Measurements from ENCODE around the gene FBXL22. TPM values are rescaled to one million over a fixed set of nuclear protein-coding genes. Genes with fewer than 3 reads are reported as not detected.

Gene FBXL22
- total RNA-seq, 1 donor = 0.54 TPM

GRCh38 chr15:63602595-63602994 is 5.4 kb downstream of the FBXL22 start:
- no peak for DNase-seq (ENCODE audit: low read depth)
- H3K4me3 ChIP-seq (ENCODE audit: low read depth, low read length) = no peak overlapping the region
- TF ChIP-seq, protein P1, sequence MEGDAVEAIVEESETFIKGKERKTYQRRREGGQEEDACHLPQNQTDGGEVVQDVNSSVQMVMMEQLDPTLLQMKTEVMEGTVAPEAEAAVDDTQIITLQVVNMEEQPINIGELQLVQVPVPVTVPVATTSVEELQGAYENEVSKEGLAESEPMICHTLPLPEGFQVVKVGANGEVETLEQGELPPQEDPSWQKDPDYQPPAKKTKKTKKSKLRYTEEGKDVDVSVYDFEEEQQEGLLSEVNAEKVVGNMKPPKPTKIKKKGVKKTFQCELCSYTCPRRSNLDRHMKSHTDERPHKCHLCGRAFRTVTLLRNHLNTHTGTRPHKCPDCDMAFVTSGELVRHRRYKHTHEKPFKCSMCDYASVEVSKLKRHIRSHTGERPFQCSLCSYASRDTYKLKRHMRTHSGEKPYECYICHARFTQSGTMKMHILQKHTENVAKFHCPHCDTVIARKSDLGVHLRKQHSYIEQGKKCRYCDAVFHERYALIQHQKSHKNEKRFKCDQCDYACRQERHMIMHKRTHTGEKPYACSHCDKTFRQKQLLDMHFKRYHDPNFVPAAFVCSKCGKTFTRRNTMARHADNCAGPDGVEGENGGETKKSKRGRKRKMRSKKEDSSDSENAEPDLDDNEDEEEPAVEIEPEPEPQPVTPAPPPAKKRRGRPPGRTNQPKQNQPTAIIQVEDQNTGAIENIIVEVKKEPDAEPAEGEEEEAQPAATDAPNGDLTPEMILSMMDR (IDR thresholded peaks at IDR 0.05; ENCODE audit: insufficient read depth, low read length) = no peak

- H3K4me3 ChIP-seq (ENCODE audit: low read depth, low read length) = no peak overlapping the region
- DNase-seq (ENCODE audit: low read depth) = no peak
- TF ChIP-seq, protein P1 (IDR thresholded peaks at IDR 0.05; ENCODE audit: insufficient read depth, low read length) = no peak
These were observed 6.3 kb downstream of the FBXL22 start for GRCh38 chr15:63603516-63603915.

DNA sequence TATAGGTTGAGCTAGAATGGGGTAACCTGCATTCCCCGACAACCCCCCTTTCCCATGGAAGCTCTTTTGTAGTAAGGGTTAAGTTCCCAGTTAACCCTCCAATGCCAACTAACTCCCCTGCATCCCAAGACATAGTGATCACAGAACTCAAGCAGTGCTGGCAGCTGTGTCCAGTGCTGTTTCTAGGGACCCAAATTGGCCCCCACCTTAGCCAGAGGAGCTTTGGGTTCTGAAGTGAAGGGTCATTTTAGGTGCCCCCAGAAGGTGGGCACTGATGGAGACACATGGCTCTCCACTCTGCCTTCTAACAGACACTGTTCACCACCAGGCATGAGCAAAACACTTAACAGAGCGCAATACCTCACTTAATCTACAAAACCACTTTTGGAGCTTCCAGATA is 7.1 kb downstream of the FBXL22 start:
- no peak overlapping the region for H3K4me3 ChIP-seq (ENCODE audit: low read depth, low read length)
- DNase-seq (ENCODE audit: low read depth) = no peak
- TF ChIP-seq, protein P1 (IDR thresholded peaks at IDR 0.05; ENCODE audit: insufficient read depth, low read length) = no peak

- H3K4me3 ChIP-seq (ENCODE audit: low read depth, low read length) = no peak overlapping the region
- TF ChIP-seq, protein P1 (IDR thresholded peaks at IDR 0.05; ENCODE audit: insufficient read depth, low read length) = no peak
- DNase-seq (ENCODE audit: low read depth) = no peak
These were observed 7.8 kb downstream of the FBXL22 start for GRCh38 chr15:63605036-63605435.

DNA sequence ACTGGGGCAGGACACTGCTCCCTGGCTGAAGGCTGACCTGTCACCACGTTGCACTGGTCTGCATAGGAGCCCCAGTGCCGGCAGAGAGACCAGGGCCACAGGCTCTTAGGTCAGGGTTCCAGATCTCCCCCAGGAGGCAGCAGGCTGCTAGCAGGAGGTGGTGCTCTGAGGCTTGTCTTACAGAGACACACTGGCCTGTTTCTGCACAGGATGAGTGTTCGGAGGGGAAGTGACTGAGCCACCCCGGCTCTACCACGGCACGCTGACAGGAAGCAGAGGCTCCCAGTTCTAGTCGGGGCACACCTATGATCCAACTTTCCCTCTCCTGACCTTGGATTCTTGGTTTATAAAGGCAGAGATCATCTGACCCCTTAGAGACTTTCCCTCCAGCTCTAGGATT is 8.6 kb downstream of the FBXL22 start:
- DNase-seq (ENCODE audit: low read depth) = no peak
- no peak overlapping the region for H3K4me3 ChIP-seq (ENCODE audit: low read depth, low read length)
- TF ChIP-seq, protein P1 (IDR thresholded peaks at IDR 0.05; ENCODE audit: insufficient read depth, low read length) = no peak

GRCh38 chr15:63606308-63606707 is 9.1 kb downstream of the FBXL22 start:
- DNase-seq (ENCODE audit: low read depth) = no peak
- TF ChIP-seq, protein P1 (IDR thresholded peaks at IDR 0.05; ENCODE audit: insufficient read depth, low read length) = no peak
- H3K4me3 ChIP-seq (ENCODE audit: low read depth, low read length) = no peak overlapping the region

DNA sequence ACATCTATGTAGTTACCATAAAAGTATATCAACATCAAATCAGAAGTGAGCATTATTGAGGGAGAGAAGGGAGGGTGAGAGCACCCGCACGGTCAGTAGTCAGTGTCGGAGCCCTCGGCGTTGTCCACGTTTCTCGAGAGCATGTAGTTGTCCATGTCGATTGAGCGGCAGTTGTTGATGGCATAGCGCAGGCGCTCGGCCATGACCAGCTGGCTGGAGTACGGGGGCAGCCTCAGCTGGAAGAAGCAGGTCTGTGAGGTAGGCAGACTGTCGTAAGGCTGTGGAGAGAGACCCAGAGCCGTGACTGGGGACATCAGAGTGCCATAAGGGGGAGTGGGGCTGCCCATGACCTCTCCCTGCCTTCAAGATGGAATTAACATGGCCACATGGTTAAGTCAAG is 11.8 kb downstream of the FBXL22 start:
- DNase-seq (ENCODE audit: low read depth) = no peak
- no peak overlapping the region for H3K4me3 ChIP-seq (ENCODE audit: low read depth, low read length)
- TF ChIP-seq, protein P1 (IDR thresholded peaks at IDR 0.05; ENCODE audit: insufficient read depth, low read length) = no peak

Data from fibroblast of the aortic adventitia (primary cell).